HepG2 (cell line): ENCODE data around the gene RABEP2. TPM values are rescaled to one million over a fixed set of nuclear protein-coding genes. Genes with fewer than 3 reads are reported as not detected.
A peak's percentile ranks its signal among the peaks of the same experiment; 100 is the strongest.

ENCODE experiments used
- ETV6 ChIP-seq: sonication (generic); formaldehyde crosslinking; conservative IDR thresholded peaks from 2 replicates; pipeline ENCODE4 v1.4.0; 2020; ENCODE audit warnings: missing genetic modification reagents
- HNF4A ChIP-seq: sonication (generic); formaldehyde crosslinking; IDR thresholded peaks from 2 replicates; pipeline ENCODE4 v1.4.0; 2020; ENCODE audit warnings: missing genetic modification reagents
- MAF1 ChIP-seq: sonication (generic); formaldehyde crosslinking; IDR thresholded peaks from 2 replicates; pipeline ENCODE4 v1.5.0; 2020; ENCODE audit warnings: missing genetic modification reagents, borderline replicate concordance
- MED8 ChIP-seq: sonication (generic); formaldehyde crosslinking; IDR thresholded peaks from 2 replicates; pipeline ENCODE4 v1.8.1; 2023; ENCODE audit warnings: mild to moderate bottlenecking, missing genetic modification reagents; ENCODE audit not compliant: insufficient replicate concordance
- NCOR1 ChIP-seq: fragments of 200-600 bp; sonication (generic); IDR thresholded peaks from 2 replicates; pipeline ENCODE4 v1.7.0; 2017; ENCODE audit warnings: antibody characterized with exemption, low read length, borderline replicate concordance
- RARA ChIP-seq: IDR thresholded peaks from 2 replicates; pipeline ENCODE4 v1.6.1; 2016; ENCODE audit warnings: missing genetic modification reagents, missing compliant biosample characterization
- SYNCRIP ChIP-seq: fragments of 200-400 bp; formaldehyde crosslinking; IDR thresholded peaks from 2 replicates; pipeline ENCODE4 v1.6.1; 2018; ENCODE audit warnings: mild to moderate bottlenecking, low read depth, low read length; ENCODE audit not compliant: insufficient read depth
- ZBTB7B ChIP-seq: sonication (generic); formaldehyde crosslinking; IDR thresholded peaks from 2 replicates; pipeline ENCODE4 v1.4.0; 2020; ENCODE audit warnings: missing genetic modification reagents
- ZNF558 ChIP-seq: sonication (generic); formaldehyde crosslinking; IDR thresholded peaks from 2 replicates; pipeline ENCODE4 v1.9.0; 2022; ENCODE audit warnings: mild to moderate bottlenecking, missing genetic modification reagents, borderline replicate concordance
- ZNF780A ChIP-seq: sonication (generic); formaldehyde crosslinking; IDR thresholded peaks from 2 replicates; pipeline ENCODE4 v1.8.0; 2022; ENCODE audit warnings: mild to moderate bottlenecking, missing genetic modification reagents, moderate library complexity
- polyA plus RNA-seq, 8 experiments: library from polyadenylated mRNA; depleted of rRNA in 3 of 8; stranded (reverse) in 7 of 8; unstranded in 1 of 8; fragments of >200 nt; fragmentation: Illumina TruSeq in 4 of 8; extraction: Trizol in 4 of 8; gene quantifications; 2 replicates each; pipeline versions ENCODE4 v1.2.1 to v1.2.3, GENCODE V29; 2011 to 2016; ENCODE audit warnings: low read depth in 4 of 8, missing spikeins in 1 of 8, mixed read lengths in 1 of 8; ENCODE audit not compliant: insufficient read depth in 1 of 8
- total RNA-seq, 5 experiments: library from RNA; depleted of rRNA; stranded (reverse); fragments of >200 nt; fragmentation: Illumina TruSeq; extraction: Trizol; gene quantifications; 2 replicates each; pipeline ENCODE4 v1.2.3, GENCODE V29; 2016; ENCODE audit warnings: low read depth in 1 of 5
- TF ChIP-seq, protein P1 (sequence below): sonication (generic); formaldehyde crosslinking; IDR thresholded peaks from 2 replicates; pipeline ENCODE4 v1.4.0; 2020; ENCODE audit warnings: missing genetic modification reagents, borderline replicate concordance
- TF ChIP-seq, protein P2 (sequence below): sonication (generic); formaldehyde crosslinking; IDR thresholded peaks from 2 replicates; pipeline ENCODE4 v1.4.0; 2020; ENCODE audit warnings: missing genetic modification reagents
- TF ChIP-seq, protein P3 (sequence below): sonication (generic); formaldehyde crosslinking; IDR thresholded peaks from 2 replicates; pipeline ENCODE4 v1.4.0; 2020; ENCODE audit warnings: missing genetic modification reagents
- TF ChIP-seq, protein P4 (sequence below): IDR thresholded peaks from 2 replicates; pipeline ENCODE4 v1.4.0; 2020; ENCODE audit warnings: mild to moderate bottlenecking, missing genetic modification reagents
- TF ChIP-seq, protein P5 (sequence below): sonication (generic); formaldehyde crosslinking; IDR thresholded peaks from 2 replicates; pipeline ENCODE4 v1.4.0; 2020; ENCODE audit warnings: missing genetic modification reagents

RABEP2 gene
- total and polyA plus RNA-seq, 2 of the 13 experiments (the other 11 are each of a cell fraction or from before 2014, with no cell fraction given), result 10.8 to 18.4 TPM

DNA sequence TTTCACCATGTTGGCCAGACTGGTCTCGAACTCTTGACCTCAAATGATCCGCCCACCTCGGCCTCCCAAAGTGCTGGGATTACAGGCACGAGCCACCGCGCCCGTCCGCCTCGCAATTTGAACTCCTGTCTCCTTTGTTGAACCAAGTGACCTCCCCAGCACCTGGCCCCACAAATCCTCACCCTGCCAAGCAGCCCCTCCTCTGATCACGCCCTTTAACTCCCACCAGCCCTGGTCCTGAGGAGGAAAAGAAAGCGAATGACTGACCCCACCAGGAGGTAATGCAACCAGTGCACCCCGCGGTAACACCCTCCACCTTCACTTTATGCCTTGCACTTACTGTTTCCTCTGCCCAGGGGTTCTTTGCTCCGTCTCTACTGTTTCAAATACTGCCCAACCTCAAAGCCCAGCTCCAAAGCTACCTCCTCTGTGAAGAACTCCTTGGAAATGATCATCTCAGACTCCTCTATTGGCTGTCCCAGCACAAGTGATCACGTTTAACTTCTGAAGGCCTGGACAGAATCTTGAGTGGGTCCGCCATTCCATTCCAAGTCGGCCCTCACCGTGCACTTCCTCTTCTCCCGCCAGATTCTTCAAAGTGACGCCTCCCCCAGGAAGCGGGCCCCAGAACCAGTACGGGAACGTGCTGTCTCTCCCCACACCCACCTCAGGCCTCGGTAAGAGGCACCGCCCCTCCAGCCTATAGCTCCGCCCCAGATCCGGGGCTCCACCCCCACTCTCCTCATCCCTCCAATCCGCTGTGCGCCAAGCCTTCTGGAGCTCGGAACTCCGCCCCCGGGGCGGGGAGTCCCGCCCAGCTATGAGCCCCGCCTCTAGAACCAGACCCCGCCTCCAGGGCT lies 11.1 kb upstream of the RABEP2 start (continued):
- TF ChIP-seq, protein P1, sequence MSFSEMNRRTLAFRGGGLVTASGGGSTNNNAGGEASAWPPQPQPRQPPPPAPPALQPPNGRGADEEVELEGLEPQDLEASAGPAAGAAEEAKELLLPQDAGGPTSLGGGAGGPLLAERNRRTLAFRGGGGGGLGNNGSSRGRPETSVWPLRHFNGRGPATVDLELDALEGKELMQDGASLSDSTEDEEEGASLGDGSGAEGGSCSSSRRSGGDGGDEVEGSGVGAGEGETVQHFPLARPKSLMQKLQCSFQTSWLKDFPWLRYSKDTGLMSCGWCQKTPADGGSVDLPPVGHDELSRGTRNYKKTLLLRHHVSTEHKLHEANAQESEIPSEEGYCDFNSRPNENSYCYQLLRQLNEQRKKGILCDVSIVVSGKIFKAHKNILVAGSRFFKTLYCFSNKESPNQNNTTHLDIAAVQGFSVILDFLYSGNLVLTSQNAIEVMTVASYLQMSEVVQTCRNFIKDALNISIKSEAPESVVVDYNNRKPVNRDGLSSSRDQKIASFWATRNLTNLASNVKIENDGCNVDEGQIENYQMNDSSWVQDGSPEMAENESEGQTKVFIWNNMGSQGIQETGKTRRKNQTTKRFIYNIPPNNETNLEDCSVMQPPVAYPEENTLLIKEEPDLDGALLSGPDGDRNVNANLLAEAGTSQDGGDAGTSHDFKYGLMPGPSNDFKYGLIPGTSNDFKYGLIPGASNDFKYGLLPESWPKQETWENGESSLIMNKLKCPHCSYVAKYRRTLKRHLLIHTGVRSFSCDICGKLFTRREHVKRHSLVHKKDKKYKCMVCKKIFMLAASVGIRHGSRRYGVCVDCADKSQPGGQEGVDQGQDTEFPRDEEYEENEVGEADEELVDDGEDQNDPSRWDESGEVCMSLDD (CRISPR knock-in tag), result no peak
- TF ChIP-seq SYNCRIP (no peak), ZNF558 (no peak), HNF4A (CRISPR knock-in tag) (no peak), RARA (CRISPR knock-in tag) (no peak), MAF1 (CRISPR knock-in tag) (no peak), ZBTB7B (CRISPR knock-in tag) (no peak; the same call in 1 of the 2 replicates), ZNF780A (no peak), MED8 (CRISPR knock-in tag) (no peak), NCOR1 (no peak), ETV6 (CRISPR knock-in tag) (no peak; the same call in 1 of the 2 replicates)
- TF ChIP-seq, protein P2, sequence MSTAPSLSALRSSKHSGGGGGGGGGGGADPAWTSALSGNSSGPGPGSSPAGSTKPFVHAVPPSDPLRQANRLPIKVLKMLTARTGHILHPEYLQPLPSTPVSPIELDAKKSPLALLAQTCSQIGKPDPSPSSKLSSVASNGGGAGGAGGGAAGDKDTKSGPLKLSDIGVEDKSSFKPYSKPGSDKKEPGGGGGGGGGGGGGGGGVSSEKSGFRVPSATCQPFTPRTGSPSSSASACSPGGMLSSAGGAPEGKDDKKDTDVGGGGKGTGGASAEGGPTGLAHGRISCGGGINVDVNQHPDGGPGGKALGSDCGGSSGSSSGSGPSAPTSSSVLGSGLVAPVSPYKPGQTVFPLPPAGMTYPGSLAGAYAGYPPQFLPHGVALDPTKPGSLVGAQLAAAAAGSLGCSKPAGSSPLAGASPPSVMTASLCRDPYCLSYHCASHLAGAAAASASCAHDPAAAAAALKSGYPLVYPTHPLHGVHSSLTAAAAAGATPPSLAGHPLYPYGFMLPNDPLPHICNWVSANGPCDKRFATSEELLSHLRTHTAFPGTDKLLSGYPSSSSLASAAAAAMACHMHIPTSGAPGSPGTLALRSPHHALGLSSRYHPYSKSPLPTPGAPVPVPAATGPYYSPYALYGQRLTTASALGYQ (CRISPR knock-in tag), result no peak
- TF ChIP-seq, protein P3, sequence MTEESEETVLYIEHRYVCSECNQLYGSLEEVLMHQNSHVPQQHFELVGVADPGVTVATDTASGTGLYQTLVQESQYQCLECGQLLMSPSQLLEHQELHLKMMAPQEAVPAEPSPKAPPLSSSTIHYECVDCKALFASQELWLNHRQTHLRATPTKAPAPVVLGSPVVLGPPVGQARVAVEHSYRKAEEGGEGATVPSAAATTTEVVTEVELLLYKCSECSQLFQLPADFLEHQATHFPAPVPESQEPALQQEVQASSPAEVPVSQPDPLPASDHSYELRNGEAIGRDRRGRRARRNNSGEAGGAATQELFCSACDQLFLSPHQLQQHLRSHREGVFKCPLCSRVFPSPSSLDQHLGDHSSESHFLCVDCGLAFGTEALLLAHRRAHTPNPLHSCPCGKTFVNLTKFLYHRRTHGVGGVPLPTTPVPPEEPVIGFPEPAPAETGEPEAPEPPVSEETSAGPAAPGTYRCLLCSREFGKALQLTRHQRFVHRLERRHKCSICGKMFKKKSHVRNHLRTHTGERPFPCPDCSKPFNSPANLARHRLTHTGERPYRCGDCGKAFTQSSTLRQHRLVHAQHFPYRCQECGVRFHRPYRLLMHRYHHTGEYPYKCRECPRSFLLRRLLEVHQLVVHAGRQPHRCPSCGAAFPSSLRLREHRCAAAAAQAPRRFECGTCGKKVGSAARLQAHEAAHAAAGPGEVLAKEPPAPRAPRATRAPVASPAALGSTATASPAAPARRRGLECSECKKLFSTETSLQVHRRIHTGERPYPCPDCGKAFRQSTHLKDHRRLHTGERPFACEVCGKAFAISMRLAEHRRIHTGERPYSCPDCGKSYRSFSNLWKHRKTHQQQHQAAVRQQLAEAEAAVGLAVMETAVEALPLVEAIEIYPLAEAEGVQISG (CRISPR knock-in tag), result peak; percentile 59
- TF ChIP-seq, protein P4, sequence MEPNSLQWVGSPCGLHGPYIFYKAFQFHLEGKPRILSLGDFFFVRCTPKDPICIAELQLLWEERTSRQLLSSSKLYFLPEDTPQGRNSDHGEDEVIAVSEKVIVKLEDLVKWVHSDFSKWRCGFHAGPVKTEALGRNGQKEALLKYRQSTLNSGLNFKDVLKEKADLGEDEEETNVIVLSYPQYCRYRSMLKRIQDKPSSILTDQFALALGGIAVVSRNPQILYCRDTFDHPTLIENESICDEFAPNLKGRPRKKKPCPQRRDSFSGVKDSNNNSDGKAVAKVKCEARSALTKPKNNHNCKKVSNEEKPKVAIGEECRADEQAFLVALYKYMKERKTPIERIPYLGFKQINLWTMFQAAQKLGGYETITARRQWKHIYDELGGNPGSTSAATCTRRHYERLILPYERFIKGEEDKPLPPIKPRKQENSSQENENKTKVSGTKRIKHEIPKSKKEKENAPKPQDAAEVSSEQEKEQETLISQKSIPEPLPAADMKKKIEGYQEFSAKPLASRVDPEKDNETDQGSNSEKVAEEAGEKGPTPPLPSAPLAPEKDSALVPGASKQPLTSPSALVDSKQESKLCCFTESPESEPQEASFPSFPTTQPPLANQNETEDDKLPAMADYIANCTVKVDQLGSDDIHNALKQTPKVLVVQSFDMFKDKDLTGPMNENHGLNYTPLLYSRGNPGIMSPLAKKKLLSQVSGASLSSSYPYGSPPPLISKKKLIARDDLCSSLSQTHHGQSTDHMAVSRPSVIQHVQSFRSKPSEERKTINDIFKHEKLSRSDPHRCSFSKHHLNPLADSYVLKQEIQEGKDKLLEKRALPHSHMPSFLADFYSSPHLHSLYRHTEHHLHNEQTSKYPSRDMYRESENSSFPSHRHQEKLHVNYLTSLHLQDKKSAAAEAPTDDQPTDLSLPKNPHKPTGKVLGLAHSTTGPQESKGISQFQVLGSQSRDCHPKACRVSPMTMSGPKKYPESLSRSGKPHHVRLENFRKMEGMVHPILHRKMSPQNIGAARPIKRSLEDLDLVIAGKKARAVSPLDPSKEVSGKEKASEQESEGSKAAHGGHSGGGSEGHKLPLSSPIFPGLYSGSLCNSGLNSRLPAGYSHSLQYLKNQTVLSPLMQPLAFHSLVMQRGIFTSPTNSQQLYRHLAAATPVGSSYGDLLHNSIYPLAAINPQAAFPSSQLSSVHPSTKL, result no peak
- TF ChIP-seq, protein P5, sequence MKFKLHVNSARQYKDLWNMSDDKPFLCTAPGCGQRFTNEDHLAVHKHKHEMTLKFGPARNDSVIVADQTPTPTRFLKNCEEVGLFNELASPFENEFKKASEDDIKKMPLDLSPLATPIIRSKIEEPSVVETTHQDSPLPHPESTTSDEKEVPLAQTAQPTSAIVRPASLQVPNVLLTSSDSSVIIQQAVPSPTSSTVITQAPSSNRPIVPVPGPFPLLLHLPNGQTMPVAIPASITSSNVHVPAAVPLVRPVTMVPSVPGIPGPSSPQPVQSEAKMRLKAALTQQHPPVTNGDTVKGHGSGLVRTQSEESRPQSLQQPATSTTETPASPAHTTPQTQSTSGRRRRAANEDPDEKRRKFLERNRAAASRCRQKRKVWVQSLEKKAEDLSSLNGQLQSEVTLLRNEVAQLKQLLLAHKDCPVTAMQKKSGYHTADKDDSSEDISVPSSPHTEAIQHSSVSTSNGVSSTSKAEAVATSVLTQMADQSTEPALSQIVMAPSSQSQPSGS, result no peak
